HepG2 (cell line): Measurements from ENCODE around the gene SMURF1. TPM values are rescaled to one million over a fixed set of nuclear protein-coding genes. Genes with fewer than 3 reads are reported as not detected.

Source experiments
- ATAC-seq: fragments of 200-7000 bp; cut with Tn5 transposase; 3 replicates; pipeline ENCODE4 v1.9.1; 2020; ENCODE audit warnings: mild to moderate bottlenecking, moderate library complexity
- BruUV-seq: library from RNA; stranded (reverse); fragments of 400-500 nt; replicated peaks from 2 replicates; lab custom pipeline; 2021; lab: Mats Ljungman, UMichigan
- CTCF ChIA-PET: fragments of 300-600 bp; formaldehyde crosslinking; extraction: SDS; loops from one replicate; lab custom pipeline; 2021; ENCODE audit warnings: low total read pairs, inconsistent platforms, low intra/inter-chr PET ratio; lab: Yijun Ruan, JAX
- POLR2A ChIA-PET: fragments of 350-600 bp; sonication (Branson Sonifier 250); formaldehyde crosslinking; loops from one replicate; lab custom pipeline; 2020; ENCODE audit warnings: antibody characterized with exemption, inconsistent platforms; lab: Yijun Ruan, JAX
- DNase-seq: peaks from one replicate; pipeline ENCODE4 v3.0.0-alpha.2; 2015; ENCODE audit warnings: low spot score
- FAIRE-seq: peaks from 3 replicates; lab custom pipeline; 2011; peaks lifted over from hg19 to GRCh38; lab: Jason Lieb, UNC
- H2AFZ ChIP-seq: one replicate; pipeline ENCODE4 v1.6.1; 2011; ENCODE audit warnings: low read length, inconsistent platforms
- H3K27ac ChIP-seq: fragments of 300-600 bp; 3 replicates; pipeline ENCODE4 v1.8.0; 2011; ENCODE audit warnings: mixed run types, mild to moderate bottlenecking, mixed read lengths, low read length, inconsistent platforms; ENCODE audit not compliant: insufficient read depth; ENCODE audit errors: extremely low read length
- H3K27me3 ChIP-seq, 2 experiments: fragments of 200-600 bp in 1 of 2; 2 replicates in 1 of 2; 3 replicates in 1 of 2; pipeline versions ENCODE4 v1.6.0 to v1.8.0; 2011; ENCODE audit warnings: low read length in 2 of 2, mild to moderate bottlenecking in 2 of 2, moderate library complexity in 2 of 2, inconsistent platforms in 1 of 2; ENCODE audit not compliant: insufficient read depth in 2 of 2, control insufficient read depth in 1 of 2
- H3K36me3 ChIP-seq, 2 experiments: fragments of 200-600 bp in 1 of 2; replicated peaks in 1 of 2; 2 replicates in 1 of 2; 3 replicates in 1 of 2; pipeline versions ENCODE4 v1.5.1 to v1.8.0; 2011; ENCODE audit warnings: low read length in 2 of 2, inconsistent platforms in 1 of 2; ENCODE audit not compliant: insufficient read depth in 2 of 2, control insufficient read depth in 1 of 2
- H3K4me1 ChIP-seq: 2 replicates; pipeline ENCODE4 v1.5.1; 2012; ENCODE audit warnings: low read length, inconsistent platforms; ENCODE audit not compliant: insufficient read depth
- H3K4me2 ChIP-seq: 2 replicates; pipeline ENCODE4 v1.6.0; 2011; ENCODE audit warnings: low read depth, low read length, inconsistent platforms
- H3K4me3 ChIP-seq, 3 experiments: fragments of 200-600 bp in 1 of 3; sonication (generic), shearing (Covaris generic) in 1 of 3; replicated peaks in 1 of 3; 2 replicates each; pipeline ENCODE4 v1.5.1; 2011 to 2016; ENCODE audit warnings: low read length in 3 of 3, inconsistent platforms in 2 of 3, low read depth in 2 of 3, mild to moderate bottlenecking in 2 of 3, control low read depth in 1 of 3, mixed read lengths in 1 of 3; ENCODE audit not compliant: insufficient read depth in 1 of 3
- H3K79me2 ChIP-seq: one replicate; pipeline ENCODE4 v1.6.1; 2011; ENCODE audit warnings: low read length, inconsistent platforms; ENCODE audit not compliant: insufficient read depth
- H3K9ac ChIP-seq: 2 replicates; pipeline ENCODE4 v1.6.0; 2011; ENCODE audit warnings: mild to moderate bottlenecking, low read depth, low read length, inconsistent platforms; ENCODE audit not compliant: insufficient read depth
- H3K9me3 ChIP-seq: 2 replicates; pipeline ENCODE4 v1.5.1; 2012; ENCODE audit warnings: mild to moderate bottlenecking, low read length
- H4K20me1 ChIP-seq: 2 replicates; pipeline ENCODE4 v1.6.0; 2011; ENCODE audit warnings: inconsistent platforms, mild to moderate bottlenecking, low read length, moderate library complexity; ENCODE audit not compliant: insufficient read depth
- ADNP ChIP-seq: sonication (generic); formaldehyde crosslinking; IDR thresholded peaks from 2 replicates; pipeline ENCODE4 v1.4.0; 2020; ENCODE audit warnings: missing genetic modification reagents
- ARNT ChIP-seq: fragments of 450-650 bp; IDR thresholded peaks from 2 replicates; pipeline ENCODE4 v1.6.1; 2017
- GZF1 ChIP-seq: sonication (generic); formaldehyde crosslinking; IDR thresholded peaks from 2 replicates; pipeline ENCODE4 v1.5.1; 2020; ENCODE audit warnings: mild to moderate bottlenecking, missing genetic modification reagents
- HDAC6 ChIP-seq: fragments of 200-600 bp; sonication (generic); IDR thresholded peaks from 2 replicates; pipeline ENCODE4 v1.7.0; 2017; ENCODE audit warnings: mild to moderate bottlenecking, antibody characterized with exemption, low read length, low read depth
- JUN ChIP-seq: sonication (generic); formaldehyde crosslinking; IDR thresholded peaks from 2 replicates; pipeline ENCODE4 v1.4.0; 2020; ENCODE audit warnings: mild to moderate bottlenecking, missing genetic modification reagents
- KDM4B ChIP-seq: sonication (generic); formaldehyde crosslinking; IDR thresholded peaks from 2 replicates; pipeline ENCODE4 v1.4.0; 2020; ENCODE audit warnings: missing genetic modification reagents
- KDM5A ChIP-seq: fragments of 200-600 bp; sonication (generic); IDR thresholded peaks from 2 replicates; pipeline ENCODE4 v1.7.0; 2018; ENCODE audit warnings: antibody characterized with exemption, mild to moderate bottlenecking, low read length, borderline replicate concordance
- MEF2D ChIP-seq: sonication (generic); formaldehyde crosslinking; IDR thresholded peaks from 2 replicates; pipeline ENCODE4 v1.5.1; 2020; ENCODE audit warnings: mild to moderate bottlenecking, missing genetic modification reagents
- SP140L ChIP-seq: sonication (generic); formaldehyde crosslinking; IDR thresholded peaks from 2 replicates; pipeline ENCODE4 v1.4.0; 2020; ENCODE audit warnings: missing genetic modification reagents, borderline replicate concordance
- THAP11 ChIP-seq: IDR thresholded peaks from 2 replicates; pipeline ENCODE4 v1.6.1; 2016; ENCODE audit warnings: missing biosample characterization, missing genetic modification reagents
- ZBTB42 ChIP-seq: sonication (generic); formaldehyde crosslinking; IDR thresholded peaks from 2 replicates; pipeline ENCODE4 v1.5.0; 2020; ENCODE audit warnings: mild to moderate bottlenecking, missing genetic modification reagents
- ZMYM2 ChIP-seq: sonication (generic); formaldehyde crosslinking; IDR thresholded peaks from 2 replicates; pipeline ENCODE4 v1.8.0; 2022; ENCODE audit warnings: mild to moderate bottlenecking, missing genetic modification reagents
- ZNF180 ChIP-seq: sonication (generic); formaldehyde crosslinking; IDR thresholded peaks from 2 replicates; pipeline ENCODE4 v1.4.0; 2020; ENCODE audit warnings: low read depth, missing genetic modification reagents, borderline replicate concordance
- ZNF264 ChIP-seq: sonication (generic); formaldehyde crosslinking; IDR thresholded peaks from 2 replicates; pipeline ENCODE4 v1.4.0; 2020; ENCODE audit warnings: missing genetic modification reagents
- ZNF543 ChIP-seq: sonication (generic); formaldehyde crosslinking; IDR thresholded peaks from 2 replicates; pipeline ENCODE4 v1.4.0; 2020; ENCODE audit warnings: mild to moderate bottlenecking, missing genetic modification reagents
- ZNF629 ChIP-seq: sonication (generic); formaldehyde crosslinking; conservative IDR thresholded peaks from 2 replicates; pipeline ENCODE4 v1.5.0; 2020; ENCODE audit warnings: missing genetic modification reagents
- ZSCAN29 ChIP-seq: sonication (generic); formaldehyde crosslinking; conservative IDR thresholded peaks from 2 replicates; pipeline ENCODE4 v1.4.0; 2020; ENCODE audit warnings: mild to moderate bottlenecking, missing genetic modification reagents
- WGBS: methylation state at CpG from one replicate; pipeline ENCODE4 v1.1.6; 2017; ENCODE audit warnings: low lambda C conversion rate; 5-methylcytosine and 5-hydroxymethylcytosine counted together
- in situ Hi-C: cut with HindIII; loops from 2 replicates; pipeline ENCODE4 v1.10.0; 2017; ENCODE audit warnings: low pct_unique_long_range_greater_than_20kb; ENCODE audit not compliant: extremely low pct_ligation_motif_present
- intact Hi-C: fragments of 100-400 bp; cut with micrococcal nuclease; formaldehyde crosslinking; loops from one replicate; pipeline ENCODE4 v1.10.0; 2022; ENCODE audit not compliant: unreplicated experiment
- polyA plus RNA-seq, 8 experiments: library from polyadenylated mRNA; depleted of rRNA in 3 of 8; stranded (reverse) in 7 of 8; unstranded in 1 of 8; fragments of >200 nt; fragmentation: Illumina TruSeq in 4 of 8; extraction: Trizol in 4 of 8; gene quantifications; 2 replicates each; pipeline versions ENCODE4 v1.2.1 to v1.2.3, GENCODE V29; 2011 to 2016; ENCODE audit warnings: low read depth in 4 of 8, missing spikeins in 1 of 8, mixed read lengths in 1 of 8; ENCODE audit not compliant: insufficient read depth in 1 of 8
- total RNA-seq, 5 experiments: library from RNA; depleted of rRNA; stranded (reverse); fragments of >200 nt; fragmentation: Illumina TruSeq; extraction: Trizol; gene quantifications; 2 replicates each; pipeline ENCODE4 v1.2.3, GENCODE V29; 2016; ENCODE audit warnings: low read depth in 1 of 5
- TF ChIP-seq, protein P1 (sequence below): IDR thresholded peaks from 2 replicates; pipeline ENCODE4 v1.6.1; 2016; ENCODE audit warnings: mild to moderate bottlenecking, missing biosample characterization, missing genetic modification reagents
- TF ChIP-seq, protein P2 (sequence below): sonication (generic); formaldehyde crosslinking; IDR thresholded peaks from 2 replicates; pipeline ENCODE4 v1.5.0; 2020; ENCODE audit warnings: mild to moderate bottlenecking, missing genetic modification reagents
- TF ChIP-seq, protein P3 (sequence below): sonication (generic); formaldehyde crosslinking; IDR thresholded peaks from 2 replicates; pipeline ENCODE4 v1.4.0; 2020; ENCODE audit warnings: mild to moderate bottlenecking, missing genetic modification reagents

SMURF1 gene
- total and polyA plus RNA-seq, 2 of the 13 experiments (the other 11 are each of a cell fraction or from before 2014, with no cell fraction given): 8.3 to 11.1 TPM

DNA sequence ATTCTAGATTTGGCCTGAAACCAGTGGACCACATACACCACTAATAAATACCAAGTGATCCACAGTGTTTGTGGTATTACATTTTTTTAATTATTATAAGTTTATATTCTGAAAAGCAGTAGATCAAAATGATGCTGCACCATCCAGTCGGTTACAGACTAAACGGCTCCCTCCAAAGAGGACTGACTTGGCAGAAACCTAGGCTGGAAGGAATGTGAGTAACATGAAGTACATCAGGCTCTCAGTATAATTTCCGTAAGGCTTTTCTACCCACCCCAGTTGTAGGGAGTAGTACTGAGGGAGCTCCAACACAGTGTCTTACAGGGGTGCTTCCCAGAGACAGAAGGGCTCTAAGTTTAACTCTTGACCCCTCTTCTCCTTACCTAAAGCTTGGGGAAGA lies 146.1 kb downstream of the SMURF1 start (continued):
- TF ChIP-seq ADNP (CRISPR knock-in tag) (no peak), ZNF543 (CRISPR knock-in tag) (no peak), KDM5A (no peak), GZF1 (no peak), HDAC6 (no peak), THAP11 (CRISPR knock-in tag) (no peak)
- TF ChIP-seq, protein P1, sequence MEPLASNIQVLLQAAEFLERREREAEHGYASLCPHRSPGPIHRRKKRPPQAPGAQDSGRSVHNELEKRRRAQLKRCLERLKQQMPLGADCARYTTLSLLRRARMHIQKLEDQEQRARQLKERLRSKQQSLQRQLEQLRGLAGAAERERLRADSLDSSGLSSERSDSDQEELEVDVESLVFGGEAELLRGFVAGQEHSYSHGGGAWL: no peak
- TF ChIP-seq, protein P2, sequence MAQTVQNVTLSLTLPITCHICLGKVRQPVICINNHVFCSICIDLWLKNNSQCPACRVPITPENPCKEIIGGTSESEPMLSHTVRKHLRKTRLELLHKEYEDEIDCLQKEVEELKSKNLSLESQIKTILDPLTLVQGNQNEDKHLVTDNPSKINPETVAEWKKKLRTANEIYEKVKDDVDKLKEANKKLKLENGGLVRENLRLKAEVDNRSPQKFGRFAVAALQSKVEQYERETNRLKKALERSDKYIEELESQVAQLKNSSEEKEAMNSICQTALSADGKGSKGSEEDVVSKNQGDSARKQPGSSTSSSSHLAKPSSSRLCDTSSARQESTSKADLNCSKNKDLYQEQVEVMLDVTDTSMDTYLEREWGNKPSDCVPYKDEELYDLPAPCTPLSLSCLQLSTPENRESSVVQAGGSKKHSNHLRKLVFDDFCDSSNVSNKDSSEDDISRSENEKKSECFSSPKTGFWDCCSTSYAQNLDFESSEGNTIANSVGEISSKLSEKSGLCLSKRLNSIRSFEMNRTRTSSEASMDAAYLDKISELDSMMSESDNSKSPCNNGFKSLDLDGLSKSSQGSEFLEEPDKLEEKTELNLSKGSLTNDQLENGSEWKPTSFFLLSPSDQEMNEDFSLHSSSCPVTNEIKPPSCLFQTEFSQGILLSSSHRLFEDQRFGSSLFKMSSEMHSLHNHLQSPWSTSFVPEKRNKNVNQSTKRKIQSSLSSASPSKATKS: no peak

DNA sequence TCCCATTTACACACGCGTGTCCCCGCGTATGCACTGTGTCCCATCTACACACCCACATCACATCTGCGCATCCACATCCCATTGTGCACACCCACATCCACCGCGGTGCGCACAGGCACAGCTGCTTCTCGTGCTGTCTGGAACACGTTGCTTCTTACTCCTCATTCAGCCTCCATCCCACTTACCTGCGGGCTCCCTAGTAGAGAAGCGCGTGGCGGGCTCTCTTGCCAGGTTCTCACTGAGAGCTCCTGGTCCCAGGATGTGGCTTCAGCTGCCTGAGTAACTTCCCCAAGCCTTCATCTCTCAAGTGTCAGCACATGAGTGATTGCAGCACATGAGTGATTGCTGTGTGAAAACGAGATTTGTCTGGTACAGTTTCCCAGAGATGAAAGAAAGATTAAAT lies 147.8 kb downstream of the SMURF1 start:
- Histone ChIP-seq H3K27me3 (no peaks in the 10 kb centered on the region), H3K36me3 (peaks cover 33 to 76% of the 10 kb centered on the region in 2 experiments), H3K79me2 (no peaks in the 10 kb centered on the region), H3K9me3 (no peaks in the 10 kb centered on the region), H2AFZ (no peak overlapping the region), H3K4me2 (no peak overlapping the region), H3K9ac (no peak overlapping the region), H3K4me1 (no peaks in the 10 kb centered on the region), H3K4me3 (no peak overlapping the region), H4K20me1 (0 out of 2 replicates have a peak, but pooled peaks cover 2% of the 10 kb centered on the region), H3K27ac (no peak overlapping the region)
- no peak for DNase-seq
- POLR2A ChIA-PET: no interaction called here
- CTCF ChIA-PET: no interaction called here
- no peak for ATAC-seq
- no peak for FAIRE-seq
- BruUV-seq: no TSS peak
- in situ Hi-C loops: no loop called here
- intact Hi-C loops: no loop called here
- WGBS: 98% methylated on average over 15 of the region's 15 CpGs
- TF ChIP-seq ZNF180: no peak
- no peak for TF ChIP-seq ZBTB42 (CRISPR knock-in tag)
- TF ChIP-seq MEF2D: no peak
- no peak for TF ChIP-seq SP140L
- no peak for TF ChIP-seq KDM4B (CRISPR knock-in tag)
- no peak for TF ChIP-seq ZNF264 (CRISPR knock-in tag)
- TF ChIP-seq, protein P3, sequence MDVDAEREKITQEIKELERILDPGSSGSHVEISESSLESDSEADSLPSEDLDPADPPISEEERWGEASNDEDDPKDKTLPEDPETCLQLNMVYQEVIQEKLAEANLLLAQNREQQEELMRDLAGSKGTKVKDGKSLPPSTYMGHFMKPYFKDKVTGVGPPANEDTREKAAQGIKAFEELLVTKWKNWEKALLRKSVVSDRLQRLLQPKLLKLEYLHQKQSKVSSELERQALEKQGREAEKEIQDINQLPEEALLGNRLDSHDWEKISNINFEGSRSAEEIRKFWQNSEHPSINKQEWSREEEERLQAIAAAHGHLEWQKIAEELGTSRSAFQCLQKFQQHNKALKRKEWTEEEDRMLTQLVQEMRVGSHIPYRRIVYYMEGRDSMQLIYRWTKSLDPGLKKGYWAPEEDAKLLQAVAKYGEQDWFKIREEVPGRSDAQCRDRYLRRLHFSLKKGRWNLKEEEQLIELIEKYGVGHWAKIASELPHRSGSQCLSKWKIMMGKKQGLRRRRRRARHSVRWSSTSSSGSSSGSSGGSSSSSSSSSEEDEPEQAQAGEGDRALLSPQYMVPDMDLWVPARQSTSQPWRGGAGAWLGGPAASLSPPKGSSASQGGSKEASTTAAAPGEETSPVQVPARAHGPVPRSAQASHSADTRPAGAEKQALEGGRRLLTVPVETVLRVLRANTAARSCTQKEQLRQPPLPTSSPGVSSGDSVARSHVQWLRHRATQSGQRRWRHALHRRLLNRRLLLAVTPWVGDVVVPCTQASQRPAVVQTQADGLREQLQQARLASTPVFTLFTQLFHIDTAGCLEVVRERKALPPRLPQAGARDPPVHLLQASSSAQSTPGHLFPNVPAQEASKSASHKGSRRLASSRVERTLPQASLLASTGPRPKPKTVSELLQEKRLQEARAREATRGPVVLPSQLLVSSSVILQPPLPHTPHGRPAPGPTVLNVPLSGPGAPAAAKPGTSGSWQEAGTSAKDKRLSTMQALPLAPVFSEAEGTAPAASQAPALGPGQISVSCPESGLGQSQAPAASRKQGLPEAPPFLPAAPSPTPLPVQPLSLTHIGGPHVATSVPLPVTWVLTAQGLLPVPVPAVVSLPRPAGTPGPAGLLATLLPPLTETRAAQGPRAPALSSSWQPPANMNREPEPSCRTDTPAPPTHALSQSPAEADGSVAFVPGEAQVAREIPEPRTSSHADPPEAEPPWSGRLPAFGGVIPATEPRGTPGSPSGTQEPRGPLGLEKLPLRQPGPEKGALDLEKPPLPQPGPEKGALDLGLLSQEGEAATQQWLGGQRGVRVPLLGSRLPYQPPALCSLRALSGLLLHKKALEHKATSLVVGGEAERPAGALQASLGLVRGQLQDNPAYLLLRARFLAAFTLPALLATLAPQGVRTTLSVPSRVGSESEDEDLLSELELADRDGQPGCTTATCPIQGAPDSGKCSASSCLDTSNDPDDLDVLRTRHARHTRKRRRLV (CRISPR knock-in tag): no peak
- TF ChIP-seq ZSCAN29 (CRISPR knock-in tag): no peak
- TF ChIP-seq ZMYM2 (CRISPR knock-in tag): no peak
- TF ChIP-seq ZNF629 (CRISPR knock-in tag): no peak
- no peak for TF ChIP-seq ARNT
- TF ChIP-seq JUN (CRISPR knock-in tag): no peak
